ENCODE data around the gene TMEM80.
"Not testable (repeated sequence)": the region's sequence is repeated elsewhere in the genome, so short reads cannot be mapped to it uniquely, and the experiment has no call there.

DNA sequence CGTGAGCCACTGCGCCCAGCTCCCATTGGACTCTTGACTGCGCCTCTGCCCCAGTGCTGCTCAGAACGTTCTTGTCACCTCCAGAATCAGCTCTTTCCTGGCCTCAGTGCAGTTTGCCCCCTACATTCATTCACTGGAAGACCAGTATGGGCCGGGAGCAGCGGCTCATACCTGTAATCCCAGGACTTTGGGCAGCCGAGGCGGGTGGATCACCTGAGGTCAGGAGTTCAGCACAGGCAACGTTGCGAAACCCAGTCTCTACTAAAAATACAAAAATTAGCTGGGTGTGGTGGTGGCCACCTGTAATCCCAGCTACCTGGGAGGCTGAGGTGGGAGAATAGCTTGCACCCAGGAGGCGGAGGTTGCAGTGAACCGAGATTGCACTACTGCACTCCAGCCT is 41.2 kb upstream of the TMEM80 start:
- not testable (repeated sequence) for TF ChIP-seq POLR2AphosphoS2 (IDR thresholded peaks at IDR 0.05; ENCODE audit: low read depth, low read length); TCF7 (IDR thresholded peaks at IDR 0.05; ENCODE audit: borderline replicate concordance); BHLHE40 (IDR thresholded peaks at IDR 0.05; ENCODE audit: borderline replicate concordance in 1 of 2, low read depth in 2 of 2, low read length in 1 of 2); GATAD2B (conservative IDR thresholded peaks at IDR 0.05; ENCODE audit: low read depth); KDM1A (IDR thresholded peaks at IDR 0.05; ENCODE audit: borderline replicate concordance); CBFB (IDR thresholded peaks at IDR 0.05; ENCODE audit: low read depth); TAF1 (IDR thresholded peaks at IDR 0.05; ENCODE audit: borderline replicate concordance, low read depth, low read length); FOXK2 (IDR thresholded peaks at IDR 0.05)
- TF ChIP-seq, protein P1, sequence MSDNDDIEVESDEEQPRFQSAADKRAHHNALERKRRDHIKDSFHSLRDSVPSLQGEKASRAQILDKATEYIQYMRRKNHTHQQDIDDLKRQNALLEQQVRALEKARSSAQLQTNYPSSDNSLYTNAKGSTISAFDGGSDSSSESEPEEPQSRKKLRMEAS (IDR thresholded peaks at IDR 0.05; ENCODE audit: low read depth, low read length) = not testable (repeated sequence)
- TF ChIP-seq, protein P2, sequence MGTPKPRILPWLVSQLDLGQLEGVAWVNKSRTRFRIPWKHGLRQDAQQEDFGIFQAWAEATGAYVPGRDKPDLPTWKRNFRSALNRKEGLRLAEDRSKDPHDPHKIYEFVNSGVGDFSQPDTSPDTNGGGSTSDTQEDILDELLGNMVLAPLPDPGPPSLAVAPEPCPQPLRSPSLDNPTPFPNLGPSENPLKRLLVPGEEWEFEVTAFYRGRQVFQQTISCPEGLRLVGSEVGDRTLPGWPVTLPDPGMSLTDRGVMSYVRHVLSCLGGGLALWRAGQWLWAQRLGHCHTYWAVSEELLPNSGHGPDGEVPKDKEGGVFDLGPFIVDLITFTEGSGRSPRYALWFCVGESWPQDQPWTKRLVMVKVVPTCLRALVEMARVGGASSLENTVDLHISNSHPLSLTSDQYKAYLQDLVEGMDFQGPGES (IDR thresholded peaks at IDR 0.05) = not testable (repeated sequence)

Data from GM12878 (cell line).